Endothelial cell of umbilical vein (primary cell): ENCODE results near the gene ITGA1.

Source experiments
- CTCF ChIP-seq, 2 donors: IDR thresholded peaks; 1 replicate in 1 of 2; 2 replicates in 1 of 2; pipeline ENCODE4 v1.5.1; 2011; ENCODE audit warnings: low read length in 2 of 2, mild to moderate bottlenecking in 2 of 2, moderate library complexity in 2 of 2, control low read depth in 1 of 2, inconsistent platforms in 1 of 2, low read depth in 1 of 2; ENCODE audit not compliant: insufficient read depth in 1 of 2; ENCODE audit errors: extremely low read depth in 1 of 2
- EZH2 ChIP-seq: IDR thresholded peaks from 2 replicates; pipeline ENCODE4 v1.6.1; 2012; ENCODE audit warnings: borderline replicate concordance, low read depth, mild to moderate bottlenecking, moderate library complexity, low read length, inconsistent platforms; ENCODE audit not compliant: severe bottlenecking
- FOS ChIP-seq: IDR thresholded peaks from 2 replicates; pipeline ENCODE4 v1.6.1; 2011; ENCODE audit warnings: mild to moderate bottlenecking, low read length, moderate library complexity, borderline replicate concordance; ENCODE audit not compliant: insufficient read depth
- GATA2 ChIP-seq: IDR thresholded peaks from 2 replicates; pipeline ENCODE4 v1.7.0; 2011; ENCODE audit warnings: low read depth, mild to moderate bottlenecking, moderate library complexity, mixed read lengths, low read length; ENCODE audit not compliant: insufficient read length, insufficient read depth
- JUN ChIP-seq: IDR thresholded peaks from 2 replicates; pipeline ENCODE4 v1.6.1; 2011; ENCODE audit warnings: borderline replicate concordance, low read depth; ENCODE audit not compliant: insufficient read length, insufficient read depth
- MAX ChIP-seq: IDR thresholded peaks from 2 replicates; pipeline ENCODE4 v1.6.1; 2011; ENCODE audit not compliant: insufficient read depth, insufficient read length
- MYC ChIP-seq: IDR thresholded peaks from one replicate; pipeline ENCODE4 v1.6.1; 2011; ENCODE audit warnings: mild to moderate bottlenecking, low read depth, low read length
- POLR2A ChIP-seq: IDR thresholded peaks from 2 replicates; pipeline ENCODE4 v1.6.1; 2012; ENCODE audit warnings: low read depth, mild to moderate bottlenecking, control low read depth, low read length
- POLR2AphosphoS5 ChIP-seq: IDR thresholded peaks from 2 replicates; pipeline ENCODE4 v1.6.1; 2012; ENCODE audit warnings: low read depth, mild to moderate bottlenecking, control low read depth, low read length, moderate library complexity; ENCODE audit not compliant: insufficient read depth

GRCh38 chr5:52743529-52743928, 44.2 kb upstream of the ITGA1 start:
- TF ChIP-seq POLR2A (no peak), CTCF (IDR thresholded peaks at IDR 0.05; ENCODE audit: extremely low read depth in 1 of 2, insufficient read depth in 1 of 2, low read depth in 1 of 2, low read length in 2 of 2) (no peak), EZH2 (no peak), JUN (no peak), MAX (no peak), POLR2AphosphoS5 (no peak), FOS (no peak), MYC (no peak), GATA2 (no peak)
